ENCODE data around the gene GRIA3. TPM values are rescaled to one million over a fixed set of nuclear protein-coding genes. Genes with fewer than 3 reads are reported as not detected.

The GRIA3 gene
- total and polyA plus RNA-seq, 10 of the 15 experiments (the other 5 are each of a cell fraction or from before 2014, with no cell fraction given), result 0.45 to 4.3 (median 2.2) TPM

- H2AFZ ChIP-seq (ENCODE audit: control insufficient read depth, low read depth, low read length), result no peak overlapping the region
- ATAC-seq, result no peak; the same call in 2 of the 3 replicates
- no peak overlapping the region for H3K9ac ChIP-seq (ENCODE audit: control insufficient read depth, insufficient read depth, low read length)
- POLR2A ChIA-PET, result no interaction called here
- 13% methylated on average over 7 of the region's 7 CpGs for WGBS (ENCODE audit: insufficient coverage, insufficient replicate concordance, low lambda C conversion rate, missing lambda C conversion rate)
- no peaks in the 10 kb centered on the region for H3K79me2 ChIP-seq (ENCODE audit: control insufficient read depth, insufficient read depth, low read length)
- BruUV-seq (replicated peaks), result no TSS peak
- RAD21 ChIA-PET (ENCODE audit: unreplicated experiment), result no interaction called here
- no peaks in the 10 kb centered on the region for H3K27me3 ChIP-seq (replicated peaks in 1 of 2; ENCODE audit: control insufficient read depth in 2 of 2, insufficient read depth in 2 of 2, low read length in 1 of 2)
- H3K27ac ChIP-seq (ENCODE audit: control insufficient read depth, insufficient read depth), result no peak overlapping the region
- H3K9me3 ChIP-seq (replicated peaks; ENCODE audit: control insufficient read depth, insufficient read depth, low read length), result no peaks in the 10 kb centered on the region
- CTCF ChIA-PET, result no interaction called here
- H3K4me3 ChIP-seq, result no peak overlapping the region
- no peaks in the 10 kb centered on the region for H3K36me3 ChIP-seq (ENCODE audit: control insufficient read depth in 2 of 2, insufficient read depth in 2 of 2, low read length in 1 of 2)
- no peaks in the 10 kb centered on the region for H4K20me1 ChIP-seq (ENCODE audit: control insufficient read depth, insufficient read depth)
- intact Hi-C loops (cut with micrococcal nuclease; ENCODE audit: unreplicated experiment), result no loop called here
- DNase-seq (ENCODE audit: low read depth, low spot score), result no peak
- H3K4me2 ChIP-seq (ENCODE audit: control insufficient read depth, insufficient read depth), result no peak overlapping the region
- no peak for FAIRE-seq
- in situ Hi-C loops (cut with MboI), result no loop called here
- SMC1A ChIA-PET (ENCODE audit: uncharacterized antibody, unreplicated experiment), result interaction anchor here (1.0 kb wide), 1 partner anchor 110 kb away, joined by 3 read pairs; no protein-coding TSS in a partner anchor
- H3K4me1 ChIP-seq (ENCODE audit: control insufficient read depth, insufficient read depth, low read length), result no peaks in the 10 kb centered on the region
- TF ChIP-seq CTCF (IDR thresholded peaks at IDR 0.05 in 2 of 3, conservative IDR thresholded peaks at IDR 0.05 in 1 of 3; ENCODE audit: control insufficient read depth in 2 of 3, extremely low read depth in 1 of 3, insufficient read depth in 1 of 3, low read depth in 3 of 3, low read length in 3 of 3), result no peak
- no peak for TF ChIP-seq NFYB (IDR thresholded peaks at IDR 0.05; ENCODE audit: insufficient read depth, low read depth, low read length)
- TF ChIP-seq LARP7 (IDR thresholded peaks at IDR 0.05), result no peak
- TF ChIP-seq ZNF207 (IDR thresholded peaks at IDR 0.05; ENCODE audit: borderline replicate concordance), result no peak
- TF ChIP-seq CHD4 (IDR thresholded peaks at IDR 0.05), result no peak
- no peak for TF ChIP-seq ZBTB4 (CRISPR knock-in tag; IDR thresholded peaks at IDR 0.05)
- TF ChIP-seq, protein P1, sequence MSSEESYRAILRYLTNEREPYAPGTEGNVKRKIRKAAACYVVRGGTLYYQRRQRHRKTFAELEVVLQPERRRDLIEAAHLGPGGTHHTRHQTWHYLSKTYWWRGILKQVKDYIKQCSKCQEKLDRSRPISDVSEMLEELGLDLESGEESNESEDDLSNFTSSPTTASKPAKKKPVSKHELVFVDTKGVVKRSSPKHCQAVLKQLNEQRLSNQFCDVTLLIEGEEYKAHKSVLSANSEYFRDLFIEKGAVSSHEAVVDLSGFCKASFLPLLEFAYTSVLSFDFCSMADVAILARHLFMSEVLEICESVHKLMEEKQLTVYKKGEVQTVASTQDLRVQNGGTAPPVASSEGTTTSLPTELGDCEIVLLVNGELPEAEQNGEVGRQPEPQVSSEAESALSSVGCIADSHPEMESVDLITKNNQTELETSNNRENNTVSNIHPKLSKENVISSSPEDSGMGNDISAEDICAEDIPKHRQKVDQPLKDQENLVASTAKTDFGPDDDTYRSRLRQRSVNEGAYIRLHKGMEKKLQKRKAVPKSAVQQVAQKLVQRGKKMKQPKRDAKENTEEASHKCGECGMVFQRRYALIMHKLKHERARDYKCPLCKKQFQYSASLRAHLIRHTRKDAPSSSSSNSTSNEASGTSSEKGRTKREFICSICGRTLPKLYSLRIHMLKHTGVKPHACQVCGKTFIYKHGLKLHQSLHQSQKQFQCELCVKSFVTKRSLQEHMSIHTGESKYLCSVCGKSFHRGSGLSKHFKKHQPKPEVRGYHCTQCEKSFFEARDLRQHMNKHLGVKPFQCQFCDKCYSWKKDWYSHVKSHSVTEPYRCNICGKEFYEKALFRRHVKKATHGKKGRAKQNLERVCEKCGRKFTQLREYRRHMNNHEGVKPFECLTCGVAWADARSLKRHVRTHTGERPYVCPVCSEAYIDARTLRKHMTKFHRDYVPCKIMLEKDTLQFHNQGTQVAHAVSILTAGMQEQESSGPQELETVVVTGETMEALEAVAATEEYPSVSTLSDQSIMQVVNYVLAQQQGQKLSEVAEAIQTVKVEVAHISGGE (CRISPR knock-in tag; IDR thresholded peaks at IDR 0.05), result no peak
- TF ChIP-seq, protein P2, sequence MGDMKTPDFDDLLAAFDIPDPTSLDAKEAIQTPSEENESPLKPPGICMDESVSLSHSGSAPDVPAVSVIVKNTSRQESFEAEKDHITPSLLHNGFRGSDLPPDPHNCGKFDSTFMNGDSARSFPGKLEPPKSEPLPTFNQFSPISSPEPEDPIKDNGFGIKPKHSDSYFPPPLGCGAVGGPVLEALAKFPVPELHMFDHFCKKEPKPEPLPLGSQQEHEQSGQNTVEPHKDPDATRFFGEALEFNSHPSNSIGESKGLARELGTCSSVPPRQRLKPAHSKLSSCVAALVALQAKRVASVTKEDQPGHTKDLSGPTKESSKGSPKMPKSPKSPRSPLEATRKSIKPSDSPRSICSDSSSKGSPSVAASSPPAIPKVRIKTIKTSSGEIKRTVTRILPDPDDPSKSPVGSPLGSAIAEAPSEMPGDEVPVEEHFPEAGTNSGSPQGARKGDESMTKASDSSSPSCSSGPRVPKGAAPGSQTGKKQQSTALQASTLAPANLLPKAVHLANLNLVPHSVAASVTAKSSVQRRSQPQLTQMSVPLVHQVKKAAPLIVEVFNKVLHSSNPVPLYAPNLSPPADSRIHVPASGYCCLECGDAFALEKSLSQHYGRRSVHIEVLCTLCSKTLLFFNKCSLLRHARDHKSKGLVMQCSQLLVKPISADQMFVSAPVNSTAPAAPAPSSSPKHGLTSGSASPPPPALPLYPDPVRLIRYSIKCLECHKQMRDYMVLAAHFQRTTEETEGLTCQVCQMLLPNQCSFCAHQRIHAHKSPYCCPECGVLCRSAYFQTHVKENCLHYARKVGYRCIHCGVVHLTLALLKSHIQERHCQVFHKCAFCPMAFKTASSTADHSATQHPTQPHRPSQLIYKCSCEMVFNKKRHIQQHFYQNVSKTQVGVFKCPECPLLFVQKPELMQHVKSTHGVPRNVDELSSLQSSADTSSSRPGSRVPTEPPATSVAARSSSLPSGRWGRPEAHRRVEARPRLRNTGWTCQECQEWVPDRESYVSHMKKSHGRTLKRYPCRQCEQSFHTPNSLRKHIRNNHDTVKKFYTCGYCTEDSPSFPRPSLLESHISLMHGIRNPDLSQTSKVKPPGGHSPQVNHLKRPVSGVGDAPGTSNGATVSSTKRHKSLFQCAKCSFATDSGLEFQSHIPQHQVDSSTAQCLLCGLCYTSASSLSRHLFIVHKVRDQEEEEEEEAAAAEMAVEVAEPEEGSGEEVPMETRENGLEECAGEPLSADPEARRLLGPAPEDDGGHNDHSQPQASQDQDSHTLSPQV (IDR thresholded peaks at IDR 0.05), result no peak
- no peak for TF ChIP-seq RB1 (IDR thresholded peaks at IDR 0.05; ENCODE audit: borderline replicate concordance)
- TF ChIP-seq MEF2A (IDR thresholded peaks at IDR 0.05; ENCODE audit: insufficient read depth, low read depth, low read length), result no peak
Measured at GRCh38 chrX:123215397-123216089, 31.5 kb downstream of the GRIA3 start.
